VCaP (cell line): ENCODE results near the gene TMC7.

Experiments used
- H3K27ac ChIP-seq: fragments of 450-650 bp; 2 replicates; pipeline ENCODE4 v1.5.1; 2017
- TF ChIP-seq, protein P1 (sequence below): fragments of 450-650 bp; conservative IDR thresholded peaks from 2 replicates; pipeline ENCODE4 v1.5.1; 2017; ENCODE audit warnings: mild to moderate bottlenecking, moderate library complexity

The TMC7 gene

GRCh38 chr16:19109288-19109664, 125.5 kb downstream of the TMC7 start:
- TF ChIP-seq, protein P1, sequence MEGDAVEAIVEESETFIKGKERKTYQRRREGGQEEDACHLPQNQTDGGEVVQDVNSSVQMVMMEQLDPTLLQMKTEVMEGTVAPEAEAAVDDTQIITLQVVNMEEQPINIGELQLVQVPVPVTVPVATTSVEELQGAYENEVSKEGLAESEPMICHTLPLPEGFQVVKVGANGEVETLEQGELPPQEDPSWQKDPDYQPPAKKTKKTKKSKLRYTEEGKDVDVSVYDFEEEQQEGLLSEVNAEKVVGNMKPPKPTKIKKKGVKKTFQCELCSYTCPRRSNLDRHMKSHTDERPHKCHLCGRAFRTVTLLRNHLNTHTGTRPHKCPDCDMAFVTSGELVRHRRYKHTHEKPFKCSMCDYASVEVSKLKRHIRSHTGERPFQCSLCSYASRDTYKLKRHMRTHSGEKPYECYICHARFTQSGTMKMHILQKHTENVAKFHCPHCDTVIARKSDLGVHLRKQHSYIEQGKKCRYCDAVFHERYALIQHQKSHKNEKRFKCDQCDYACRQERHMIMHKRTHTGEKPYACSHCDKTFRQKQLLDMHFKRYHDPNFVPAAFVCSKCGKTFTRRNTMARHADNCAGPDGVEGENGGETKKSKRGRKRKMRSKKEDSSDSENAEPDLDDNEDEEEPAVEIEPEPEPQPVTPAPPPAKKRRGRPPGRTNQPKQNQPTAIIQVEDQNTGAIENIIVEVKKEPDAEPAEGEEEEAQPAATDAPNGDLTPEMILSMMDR: no peak
- no peak overlapping the region for H3K27ac ChIP-seq

DNA sequence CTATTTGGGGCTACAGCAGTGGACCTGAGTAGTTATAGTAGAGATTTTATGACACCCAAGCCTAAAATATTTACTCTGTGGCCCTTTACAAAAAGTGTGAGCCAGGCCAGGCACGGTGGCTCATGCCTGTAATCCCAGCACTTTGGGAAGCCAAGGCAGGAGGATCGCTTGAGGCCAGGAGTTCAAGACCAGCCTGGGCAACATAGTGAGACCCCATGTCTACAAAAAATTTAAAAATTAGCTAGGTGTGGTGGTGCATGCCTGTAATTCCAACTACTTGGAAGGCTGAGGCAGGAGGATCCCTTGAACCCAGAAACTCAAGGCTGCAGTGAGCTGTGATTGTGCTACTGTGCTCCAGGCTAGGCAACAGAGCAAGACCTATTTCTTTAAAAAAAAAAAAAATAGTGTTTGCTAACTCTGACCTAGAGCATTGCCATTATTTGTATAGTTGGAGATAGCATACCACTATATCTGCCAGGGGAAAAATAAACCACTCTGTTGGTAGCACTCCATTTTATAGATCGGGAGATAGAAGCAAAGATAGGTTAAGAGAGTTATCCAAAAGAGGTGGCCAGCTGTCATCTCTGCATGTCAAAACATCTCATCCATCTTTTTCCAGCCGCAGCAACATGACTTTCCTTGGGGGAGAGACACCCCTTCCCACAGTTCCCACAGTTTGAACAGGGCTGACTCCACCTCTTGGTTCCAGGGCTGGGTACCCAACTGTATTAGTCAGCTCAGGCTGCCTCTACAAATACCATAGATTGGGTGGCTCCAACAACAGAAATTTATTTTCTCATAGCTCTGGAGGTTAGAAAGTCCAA, 127.0 kb downstream of the TMC7 start:
- TF ChIP-seq, protein P1: no peak
- H3K27ac ChIP-seq: peak overlapping the region; percentile 47

- TF ChIP-seq, protein P1: no peak
- peak overlapping the region; percentile 81; the same call in 1 of the 2 replicates for H3K27ac ChIP-seq
Measured at GRCh38 chr16:19112099-19112407, 128.3 kb downstream of the TMC7 start.
